WTC11 (cell line): ENCODE results near the gene GDI1. TPM values are rescaled to one million over a fixed set of nuclear protein-coding genes. Genes with fewer than 3 reads are reported as not detected.

ENCODE experiments used
- ATAC-seq: fragments of 200-7000 bp; cut with Tn5 transposase; 2 replicates; pipeline ENCODE4 v1.10.0; 2021; ENCODE audit warnings: mild to moderate bottlenecking, moderate library complexity
- CTCF ChIA-PET: fragments of 300-600 bp; sonication (Branson Sonifier 250); formaldehyde crosslinking; loops from one replicate; lab custom pipeline; 2021; ENCODE audit warnings: antibody characterized with exemption; lab: Charles Lee
- POLR2A ChIA-PET: fragments of 350-600 bp; sonication (Branson Sonifier 250); formaldehyde crosslinking; loops from one replicate; lab custom pipeline; 2021; ENCODE audit warnings: antibody characterized with exemption; lab: Charles Lee
- DNase-seq: peaks from one replicate; pipeline ENCODE4 v3.0.0; 2021; ENCODE audit warnings: low spot score
- H3K27ac Mint-ChIP-seq: 2 replicates; pipeline ENCODE4 v1.8.0; 2021; ENCODE audit warnings: mixed read lengths
- H3K27me3 Mint-ChIP-seq: 2 replicates; pipeline ENCODE4 v1.8.0; 2021; ENCODE audit warnings: low read depth, mild to moderate bottlenecking, moderate library complexity, mixed read lengths
- H3K36me3 Mint-ChIP-seq: 2 replicates; pipeline ENCODE4 v1.8.0; 2021; ENCODE audit warnings: mixed read lengths
- H3K4me1 Mint-ChIP-seq: 2 replicates; pipeline ENCODE4 v1.8.0; 2022; ENCODE audit warnings: mixed read lengths
- H3K4me3 Mint-ChIP-seq: 2 replicates; pipeline ENCODE4 v1.8.0; 2021; ENCODE audit warnings: mild to moderate bottlenecking, moderate library complexity, mixed read lengths
- H3K9me3 Mint-ChIP-seq: 2 replicates; pipeline ENCODE4 v1.8.0; 2021; ENCODE audit warnings: mixed read lengths
- ELF4 ChIP-seq: sonication (generic); formaldehyde crosslinking; IDR thresholded peaks from 2 replicates; pipeline ENCODE4 v1.8.1; 2022; ENCODE audit warnings: low read depth, mild to moderate bottlenecking, moderate library complexity, missing genetic modification reagents
- MYBL2 ChIP-seq: sonication (generic); formaldehyde crosslinking; IDR thresholded peaks from 2 replicates; pipeline ENCODE4 v1.8.1; 2023; ENCODE audit warnings: mild to moderate bottlenecking, moderate library complexity, missing genetic modification reagents
- NFYB ChIP-seq: sonication (generic); formaldehyde crosslinking; conservative IDR thresholded peaks from 2 replicates; pipeline ENCODE4 v1.8.0; 2022; ENCODE audit warnings: low read depth, missing genetic modification reagents
- SMAD4 ChIP-seq: sonication (generic); formaldehyde crosslinking; IDR thresholded peaks from 2 replicates; pipeline ENCODE4 v1.8.0; 2022; ENCODE audit warnings: mild to moderate bottlenecking, missing genetic modification reagents
- SOX15 ChIP-seq: fragments of 250-450 bp; sonication (Bioruptor Pico); IDR thresholded peaks from 2 replicates; pipeline ENCODE4 v1.9.0; 2021; ENCODE audit warnings: mild to moderate bottlenecking
- ZNF416 ChIP-seq: fragments of 250-450 bp; sonication (Bioruptor Pico); IDR thresholded peaks from 2 replicates; pipeline ENCODE4 v1.9.0; 2021; ENCODE audit warnings: mild to moderate bottlenecking, inconsistent platforms
- total RNA-seq: library from RNA; stranded (reverse); gene quantifications from 3 replicates; pipeline ENCODE4 v1.2.3, GENCODE V29; 2021
- TF ChIP-seq, protein P1 (sequence below): fragments of 250-450 bp; sonication (Bioruptor Pico); IDR thresholded peaks from 2 replicates; pipeline ENCODE4 v1.9.0; 2021; ENCODE audit warnings: moderate library complexity, mild to moderate bottlenecking, inconsistent platforms, borderline replicate concordance
- TF ChIP-seq, protein P2 (sequence below): sonication (generic); formaldehyde crosslinking; IDR thresholded peaks from 2 replicates; pipeline ENCODE4 v1.8.1; 2022; ENCODE audit warnings: missing genetic modification reagents, borderline replicate concordance
- TF ChIP-seq, protein P3 (sequence below): sonication (generic); formaldehyde crosslinking; IDR thresholded peaks from 2 replicates; pipeline ENCODE4 v1.8.0; 2023; ENCODE audit warnings: missing genetic modification reagents, mild to moderate bottlenecking, borderline replicate concordance
- TF ChIP-seq, protein P4 (sequence below): sonication (generic); formaldehyde crosslinking; IDR thresholded peaks from 2 replicates; pipeline ENCODE4 v1.8.1; 2022; ENCODE audit warnings: mild to moderate bottlenecking, moderate library complexity, missing genetic modification reagents
- TF ChIP-seq, protein P5 (sequence below): sonication (generic); formaldehyde crosslinking; IDR thresholded peaks from 2 replicates; pipeline ENCODE4 v1.8.0; 2023; ENCODE audit warnings: missing genetic modification reagents
- TF ChIP-seq, protein P6 (sequence below): fragments of 250-450 bp; sonication (Bioruptor Pico); IDR thresholded peaks from 2 replicates; pipeline ENCODE4 v1.9.0; 2021; ENCODE audit warnings: mild to moderate bottlenecking, borderline replicate concordance

Gene GDI1
- total RNA-seq, 1 experiment from 2014 or later: 108 TPM

DNA sequence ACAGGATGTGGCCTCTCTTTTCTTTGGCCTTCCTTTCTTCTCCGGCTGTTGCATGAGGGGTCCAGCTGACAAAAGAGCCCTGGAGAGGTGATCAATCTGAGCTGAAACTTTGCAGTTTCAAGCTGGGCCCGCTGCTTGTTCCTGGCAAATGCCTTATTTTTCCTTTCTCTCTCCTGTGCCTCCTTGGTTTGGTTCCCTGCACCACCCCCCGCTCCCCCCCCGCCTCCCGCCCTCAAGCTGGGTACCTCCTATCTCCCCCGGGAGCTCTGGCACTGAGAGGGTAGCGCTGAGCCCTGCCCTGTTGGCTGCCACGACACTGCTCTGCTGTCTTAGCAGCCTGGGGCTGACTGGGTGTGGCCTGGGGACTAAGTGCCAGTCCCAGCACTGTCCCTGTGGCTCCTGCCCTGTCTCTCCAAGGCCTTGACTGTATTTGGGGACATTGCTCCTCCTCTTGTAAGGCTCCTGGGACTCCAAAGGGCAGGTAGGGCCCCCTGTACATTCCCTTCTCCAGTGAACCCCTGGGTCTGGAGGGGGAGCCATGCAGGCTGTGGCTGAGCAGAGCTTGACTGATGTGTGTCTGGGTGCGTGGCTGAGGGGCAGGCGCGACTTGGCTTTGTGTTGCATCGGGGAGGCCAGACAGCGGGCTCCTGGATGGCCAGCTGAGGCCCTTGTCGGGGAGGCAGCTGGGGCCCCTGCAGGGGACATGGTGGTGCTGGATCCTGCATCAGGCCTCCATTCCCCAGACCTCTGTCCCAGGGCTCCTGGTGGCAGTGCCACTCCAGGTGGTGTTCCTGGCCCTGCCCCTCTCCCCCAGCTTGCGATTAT, 22.2 kb downstream of the GDI1 start:
- ChIA-PET POLR2A (interaction anchor here (0.5 kb wide), 1 partner anchor 16 kb away, joined by 3 read pairs; no protein-coding TSS in a partner anchor), CTCF (interaction anchor here (0.5 to 3.0 kb wide), 4 partner anchors 31 to 86 kb away, joined by 3 to 11 read pairs (median 4); partner anchors contain the start of gene SLC10A3)
- no peaks in the 10 kb centered on the region for H3K4me1 Mint-ChIP-seq
- no peaks in the 10 kb centered on the region for H3K9me3 Mint-ChIP-seq
- DNase-seq: no peak
- no peak overlapping the region for H3K27ac Mint-ChIP-seq
- peak overlapping the region; percentile 64 for H3K4me3 Mint-ChIP-seq
- peaks cover 15% of the 10 kb centered on the region for H3K27me3 Mint-ChIP-seq
- TF ChIP-seq ELF4 (CRISPR knock-in tag) (no peak), SOX15 (CRISPR knock-in tag) (no peak)
- no peak for ATAC-seq
- no peaks in the 10 kb centered on the region for H3K36me3 Mint-ChIP-seq

DNA sequence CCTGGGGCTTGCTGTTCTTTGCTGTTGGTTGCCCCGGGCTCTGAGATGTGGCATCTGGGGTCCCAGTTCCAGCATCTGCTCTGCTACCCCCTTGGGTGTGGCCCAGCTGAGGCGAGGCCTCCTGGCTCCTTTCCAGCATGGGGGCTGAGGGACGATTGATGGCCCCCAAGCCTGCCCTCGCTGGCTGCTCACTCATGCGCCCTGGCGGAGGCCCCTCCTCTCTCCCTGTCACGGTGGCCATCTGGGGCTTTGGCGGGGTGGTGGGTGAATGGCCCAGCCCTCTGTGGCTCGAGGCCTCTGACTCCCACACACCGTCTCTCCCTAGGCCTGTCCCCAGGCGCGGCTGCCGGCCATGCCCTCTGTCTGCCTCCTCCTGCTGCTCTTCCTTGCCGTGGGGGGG, 22.9 kb downstream of the GDI1 start:
- Mint-ChIP-seq H3K36me3 (no peaks in the 10 kb centered on the region), H3K4me1 (no peaks in the 10 kb centered on the region), H3K27ac (no peak overlapping the region), H3K9me3 (no peaks in the 10 kb centered on the region), H3K4me3 (no peak overlapping the region), H3K27me3 (peaks cover 10% of the 10 kb centered on the region)
- DNase-seq (no peak), ATAC-seq (no peak)
- TF ChIP-seq, protein P1, sequence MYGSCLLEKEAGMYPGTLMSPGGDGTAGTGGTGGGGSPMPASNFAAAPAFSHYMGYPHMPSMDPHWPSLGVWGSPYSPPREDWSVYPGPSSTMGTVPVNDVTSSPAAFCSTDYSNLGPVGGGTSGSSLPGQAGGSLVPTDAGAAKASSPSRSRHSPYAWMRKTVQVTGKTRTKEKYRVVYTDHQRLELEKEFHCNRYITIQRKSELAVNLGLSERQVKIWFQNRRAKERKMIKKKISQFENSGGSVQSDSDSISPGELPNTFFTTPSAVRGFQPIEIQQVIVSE (CRISPR knock-in tag): no peak
- TF ChIP-seq, protein P2, sequence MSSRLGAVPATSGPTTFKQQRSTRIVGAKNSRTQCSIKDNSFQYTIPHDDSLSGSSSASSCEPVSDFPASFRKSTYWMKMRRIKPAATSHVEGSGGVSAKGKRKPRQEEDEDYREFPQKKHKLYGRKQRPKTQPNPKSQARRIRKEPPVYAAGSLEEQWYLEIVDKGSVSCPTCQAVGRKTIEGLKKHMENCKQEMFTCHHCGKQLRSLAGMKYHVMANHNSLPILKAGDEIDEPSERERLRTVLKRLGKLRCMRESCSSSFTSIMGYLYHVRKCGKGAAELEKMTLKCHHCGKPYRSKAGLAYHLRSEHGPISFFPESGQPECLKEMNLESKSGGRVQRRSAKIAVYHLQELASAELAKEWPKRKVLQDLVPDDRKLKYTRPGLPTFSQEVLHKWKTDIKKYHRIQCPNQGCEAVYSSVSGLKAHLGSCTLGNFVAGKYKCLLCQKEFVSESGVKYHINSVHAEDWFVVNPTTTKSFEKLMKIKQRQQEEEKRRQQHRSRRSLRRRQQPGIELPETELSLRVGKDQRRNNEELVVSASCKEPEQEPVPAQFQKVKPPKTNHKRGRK (CRISPR knock-in tag): no peak
- TF ChIP-seq MYBL2 (CRISPR knock-in tag) (no peak), SMAD4 (CRISPR knock-in tag) (no peak), ZNF416 (CRISPR knock-in tag) (no peak), NFYB (CRISPR knock-in tag) (no peak)
- TF ChIP-seq, protein P3, sequence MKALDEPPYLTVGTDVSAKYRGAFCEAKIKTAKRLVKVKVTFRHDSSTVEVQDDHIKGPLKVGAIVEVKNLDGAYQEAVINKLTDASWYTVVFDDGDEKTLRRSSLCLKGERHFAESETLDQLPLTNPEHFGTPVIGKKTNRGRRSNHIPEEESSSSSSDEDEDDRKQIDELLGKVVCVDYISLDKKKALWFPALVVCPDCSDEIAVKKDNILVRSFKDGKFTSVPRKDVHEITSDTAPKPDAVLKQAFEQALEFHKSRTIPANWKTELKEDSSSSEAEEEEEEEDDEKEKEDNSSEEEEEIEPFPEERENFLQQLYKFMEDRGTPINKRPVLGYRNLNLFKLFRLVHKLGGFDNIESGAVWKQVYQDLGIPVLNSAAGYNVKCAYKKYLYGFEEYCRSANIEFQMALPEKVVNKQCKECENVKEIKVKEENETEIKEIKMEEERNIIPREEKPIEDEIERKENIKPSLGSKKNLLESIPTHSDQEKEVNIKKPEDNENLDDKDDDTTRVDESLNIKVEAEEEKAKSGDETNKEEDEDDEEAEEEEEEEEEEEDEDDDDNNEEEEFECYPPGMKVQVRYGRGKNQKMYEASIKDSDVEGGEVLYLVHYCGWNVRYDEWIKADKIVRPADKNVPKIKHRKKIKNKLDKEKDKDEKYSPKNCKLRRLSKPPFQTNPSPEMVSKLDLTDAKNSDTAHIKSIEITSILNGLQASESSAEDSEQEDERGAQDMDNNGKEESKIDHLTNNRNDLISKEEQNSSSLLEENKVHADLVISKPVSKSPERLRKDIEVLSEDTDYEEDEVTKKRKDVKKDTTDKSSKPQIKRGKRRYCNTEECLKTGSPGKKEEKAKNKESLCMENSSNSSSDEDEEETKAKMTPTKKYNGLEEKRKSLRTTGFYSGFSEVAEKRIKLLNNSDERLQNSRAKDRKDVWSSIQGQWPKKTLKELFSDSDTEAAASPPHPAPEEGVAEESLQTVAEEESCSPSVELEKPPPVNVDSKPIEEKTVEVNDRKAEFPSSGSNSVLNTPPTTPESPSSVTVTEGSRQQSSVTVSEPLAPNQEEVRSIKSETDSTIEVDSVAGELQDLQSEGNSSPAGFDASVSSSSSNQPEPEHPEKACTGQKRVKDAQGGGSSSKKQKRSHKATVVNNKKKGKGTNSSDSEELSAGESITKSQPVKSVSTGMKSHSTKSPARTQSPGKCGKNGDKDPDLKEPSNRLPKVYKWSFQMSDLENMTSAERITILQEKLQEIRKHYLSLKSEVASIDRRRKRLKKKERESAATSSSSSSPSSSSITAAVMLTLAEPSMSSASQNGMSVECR (CRISPR knock-in tag): no peak
- TF ChIP-seq, protein P4, sequence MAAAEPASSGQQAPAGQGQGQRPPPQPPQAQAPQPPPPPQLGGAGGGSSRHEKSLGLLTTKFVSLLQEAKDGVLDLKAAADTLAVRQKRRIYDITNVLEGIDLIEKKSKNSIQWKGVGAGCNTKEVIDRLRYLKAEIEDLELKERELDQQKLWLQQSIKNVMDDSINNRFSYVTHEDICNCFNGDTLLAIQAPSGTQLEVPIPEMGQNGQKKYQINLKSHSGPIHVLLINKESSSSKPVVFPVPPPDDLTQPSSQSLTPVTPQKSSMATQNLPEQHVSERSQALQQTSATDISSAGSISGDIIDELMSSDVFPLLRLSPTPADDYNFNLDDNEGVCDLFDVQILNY (CRISPR knock-in tag): no peak
- TF ChIP-seq, protein P5, sequence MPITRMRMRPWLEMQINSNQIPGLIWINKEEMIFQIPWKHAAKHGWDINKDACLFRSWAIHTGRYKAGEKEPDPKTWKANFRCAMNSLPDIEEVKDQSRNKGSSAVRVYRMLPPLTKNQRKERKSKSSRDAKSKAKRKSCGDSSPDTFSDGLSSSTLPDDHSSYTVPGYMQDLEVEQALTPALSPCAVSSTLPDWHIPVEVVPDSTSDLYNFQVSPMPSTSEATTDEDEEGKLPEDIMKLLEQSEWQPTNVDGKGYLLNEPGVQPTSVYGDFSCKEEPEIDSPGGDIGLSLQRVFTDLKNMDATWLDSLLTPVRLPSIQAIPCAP: no peak
- TF ChIP-seq, protein P6, sequence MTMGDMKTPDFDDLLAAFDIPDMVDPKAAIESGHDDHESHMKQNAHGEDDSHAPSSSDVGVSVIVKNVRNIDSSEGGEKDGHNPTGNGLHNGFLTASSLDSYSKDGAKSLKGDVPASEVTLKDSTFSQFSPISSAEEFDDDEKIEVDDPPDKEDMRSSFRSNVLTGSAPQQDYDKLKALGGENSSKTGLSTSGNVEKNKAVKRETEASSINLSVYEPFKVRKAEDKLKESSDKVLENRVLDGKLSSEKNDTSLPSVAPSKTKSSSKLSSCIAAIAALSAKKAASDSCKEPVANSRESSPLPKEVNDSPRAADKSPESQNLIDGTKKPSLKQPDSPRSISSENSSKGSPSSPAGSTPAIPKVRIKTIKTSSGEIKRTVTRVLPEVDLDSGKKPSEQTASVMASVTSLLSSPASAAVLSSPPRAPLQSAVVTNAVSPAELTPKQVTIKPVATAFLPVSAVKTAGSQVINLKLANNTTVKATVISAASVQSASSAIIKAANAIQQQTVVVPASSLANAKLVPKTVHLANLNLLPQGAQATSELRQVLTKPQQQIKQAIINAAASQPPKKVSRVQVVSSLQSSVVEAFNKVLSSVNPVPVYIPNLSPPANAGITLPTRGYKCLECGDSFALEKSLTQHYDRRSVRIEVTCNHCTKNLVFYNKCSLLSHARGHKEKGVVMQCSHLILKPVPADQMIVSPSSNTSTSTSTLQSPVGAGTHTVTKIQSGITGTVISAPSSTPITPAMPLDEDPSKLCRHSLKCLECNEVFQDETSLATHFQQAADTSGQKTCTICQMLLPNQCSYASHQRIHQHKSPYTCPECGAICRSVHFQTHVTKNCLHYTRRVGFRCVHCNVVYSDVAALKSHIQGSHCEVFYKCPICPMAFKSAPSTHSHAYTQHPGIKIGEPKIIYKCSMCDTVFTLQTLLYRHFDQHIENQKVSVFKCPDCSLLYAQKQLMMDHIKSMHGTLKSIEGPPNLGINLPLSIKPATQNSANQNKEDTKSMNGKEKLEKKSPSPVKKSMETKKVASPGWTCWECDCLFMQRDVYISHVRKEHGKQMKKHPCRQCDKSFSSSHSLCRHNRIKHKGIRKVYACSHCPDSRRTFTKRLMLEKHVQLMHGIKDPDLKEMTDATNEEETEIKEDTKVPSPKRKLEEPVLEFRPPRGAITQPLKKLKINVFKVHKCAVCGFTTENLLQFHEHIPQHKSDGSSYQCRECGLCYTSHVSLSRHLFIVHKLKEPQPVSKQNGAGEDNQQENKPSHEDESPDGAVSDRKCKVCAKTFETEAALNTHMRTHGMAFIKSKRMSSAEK (CRISPR knock-in tag): no peak
- CTCF ChIA-PET: interaction anchor here (0.5 to 3.0 kb wide), 2 partner anchors 37 to 86 kb away, joined by 5 to 11 read pairs; no protein-coding TSS in a partner anchor
- POLR2A ChIA-PET: no interaction called here
